ENCODE results near the gene ICOS.

DNA sequence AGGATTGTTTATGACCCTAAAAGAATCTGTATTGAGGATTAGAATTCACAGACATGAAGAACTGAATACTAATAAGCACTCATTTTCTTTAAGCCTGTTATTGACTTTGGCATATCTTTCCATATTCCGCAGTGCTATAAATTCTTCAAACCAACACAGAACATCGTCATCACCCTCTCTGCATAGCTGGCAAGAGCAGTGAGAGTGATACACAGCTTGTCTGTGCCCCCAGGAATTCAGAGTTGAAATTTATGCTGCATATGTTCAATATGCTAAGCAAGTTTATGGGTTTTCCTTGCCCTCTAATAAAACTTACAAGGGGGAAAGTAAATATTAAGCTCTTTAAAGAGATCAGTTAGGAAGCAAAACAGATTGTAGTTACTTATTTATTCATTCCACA lies 36.3 kb upstream of the ICOS start:
- TF ChIP-seq YY1 (IDR thresholded peaks at IDR 0.05; ENCODE audit: low read depth) (no peak), TAF1 (IDR thresholded peaks at IDR 0.05; ENCODE audit: borderline replicate concordance, low read depth, low read length) (no peak), SIN3A (IDR thresholded peaks at IDR 0.05; ENCODE audit: borderline replicate concordance, low read depth, low read length) (no peak), GABPA (IDR thresholded peaks at IDR 0.05; ENCODE audit: low read depth) (no peak), EP300 (IDR thresholded peaks at IDR 0.05; ENCODE audit: borderline replicate concordance in 1 of 2, low read depth in 1 of 2, low read length in 1 of 2) (no peak), NFIC (IDR thresholded peaks at IDR 0.05; ENCODE audit: borderline replicate concordance) (no peak), GATA2 (CRISPR knock-in tag; IDR thresholded peaks at IDR 0.05) (no peak), MXI1 (IDR thresholded peaks at IDR 0.05; ENCODE audit: low read depth, low read length) (no peak), SMC3 (IDR thresholded peaks at IDR 0.05; ENCODE audit: low read depth, low read length) (no peak)
- TF ChIP-seq, protein P1, sequence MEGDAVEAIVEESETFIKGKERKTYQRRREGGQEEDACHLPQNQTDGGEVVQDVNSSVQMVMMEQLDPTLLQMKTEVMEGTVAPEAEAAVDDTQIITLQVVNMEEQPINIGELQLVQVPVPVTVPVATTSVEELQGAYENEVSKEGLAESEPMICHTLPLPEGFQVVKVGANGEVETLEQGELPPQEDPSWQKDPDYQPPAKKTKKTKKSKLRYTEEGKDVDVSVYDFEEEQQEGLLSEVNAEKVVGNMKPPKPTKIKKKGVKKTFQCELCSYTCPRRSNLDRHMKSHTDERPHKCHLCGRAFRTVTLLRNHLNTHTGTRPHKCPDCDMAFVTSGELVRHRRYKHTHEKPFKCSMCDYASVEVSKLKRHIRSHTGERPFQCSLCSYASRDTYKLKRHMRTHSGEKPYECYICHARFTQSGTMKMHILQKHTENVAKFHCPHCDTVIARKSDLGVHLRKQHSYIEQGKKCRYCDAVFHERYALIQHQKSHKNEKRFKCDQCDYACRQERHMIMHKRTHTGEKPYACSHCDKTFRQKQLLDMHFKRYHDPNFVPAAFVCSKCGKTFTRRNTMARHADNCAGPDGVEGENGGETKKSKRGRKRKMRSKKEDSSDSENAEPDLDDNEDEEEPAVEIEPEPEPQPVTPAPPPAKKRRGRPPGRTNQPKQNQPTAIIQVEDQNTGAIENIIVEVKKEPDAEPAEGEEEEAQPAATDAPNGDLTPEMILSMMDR (IDR thresholded peaks at IDR 0.05) = no peak
- TF ChIP-seq, protein P2, sequence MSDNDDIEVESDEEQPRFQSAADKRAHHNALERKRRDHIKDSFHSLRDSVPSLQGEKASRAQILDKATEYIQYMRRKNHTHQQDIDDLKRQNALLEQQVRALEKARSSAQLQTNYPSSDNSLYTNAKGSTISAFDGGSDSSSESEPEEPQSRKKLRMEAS (IDR thresholded peaks at IDR 0.05; ENCODE audit: low read depth) = no peak
- TF ChIP-seq, protein P3, sequence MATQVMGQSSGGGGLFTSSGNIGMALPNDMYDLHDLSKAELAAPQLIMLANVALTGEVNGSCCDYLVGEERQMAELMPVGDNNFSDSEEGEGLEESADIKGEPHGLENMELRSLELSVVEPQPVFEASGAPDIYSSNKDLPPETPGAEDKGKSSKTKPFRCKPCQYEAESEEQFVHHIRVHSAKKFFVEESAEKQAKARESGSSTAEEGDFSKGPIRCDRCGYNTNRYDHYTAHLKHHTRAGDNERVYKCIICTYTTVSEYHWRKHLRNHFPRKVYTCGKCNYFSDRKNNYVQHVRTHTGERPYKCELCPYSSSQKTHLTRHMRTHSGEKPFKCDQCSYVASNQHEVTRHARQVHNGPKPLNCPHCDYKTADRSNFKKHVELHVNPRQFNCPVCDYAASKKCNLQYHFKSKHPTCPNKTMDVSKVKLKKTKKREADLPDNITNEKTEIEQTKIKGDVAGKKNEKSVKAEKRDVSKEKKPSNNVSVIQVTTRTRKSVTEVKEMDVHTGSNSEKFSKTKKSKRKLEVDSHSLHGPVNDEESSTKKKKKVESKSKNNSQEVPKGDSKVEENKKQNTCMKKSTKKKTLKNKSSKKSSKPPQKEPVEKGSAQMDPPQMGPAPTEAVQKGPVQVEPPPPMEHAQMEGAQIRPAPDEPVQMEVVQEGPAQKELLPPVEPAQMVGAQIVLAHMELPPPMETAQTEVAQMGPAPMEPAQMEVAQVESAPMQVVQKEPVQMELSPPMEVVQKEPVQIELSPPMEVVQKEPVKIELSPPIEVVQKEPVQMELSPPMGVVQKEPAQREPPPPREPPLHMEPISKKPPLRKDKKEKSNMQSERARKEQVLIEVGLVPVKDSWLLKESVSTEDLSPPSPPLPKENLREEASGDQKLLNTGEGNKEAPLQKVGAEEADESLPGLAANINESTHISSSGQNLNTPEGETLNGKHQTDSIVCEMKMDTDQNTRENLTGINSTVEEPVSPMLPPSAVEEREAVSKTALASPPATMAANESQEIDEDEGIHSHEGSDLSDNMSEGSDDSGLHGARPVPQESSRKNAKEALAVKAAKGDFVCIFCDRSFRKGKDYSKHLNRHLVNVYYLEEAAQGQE (IDR thresholded peaks at IDR 0.05; ENCODE audit: low read depth, low read length) = no peak
